COR-L47 (cell line): Measurements from ENCODE around the gene UTP15.

Experiments
- DNase-seq: peaks from one replicate; lab custom pipeline; 2025; lab: John Stamatoyannopoulos, UW

The UTP15 gene, protein sequence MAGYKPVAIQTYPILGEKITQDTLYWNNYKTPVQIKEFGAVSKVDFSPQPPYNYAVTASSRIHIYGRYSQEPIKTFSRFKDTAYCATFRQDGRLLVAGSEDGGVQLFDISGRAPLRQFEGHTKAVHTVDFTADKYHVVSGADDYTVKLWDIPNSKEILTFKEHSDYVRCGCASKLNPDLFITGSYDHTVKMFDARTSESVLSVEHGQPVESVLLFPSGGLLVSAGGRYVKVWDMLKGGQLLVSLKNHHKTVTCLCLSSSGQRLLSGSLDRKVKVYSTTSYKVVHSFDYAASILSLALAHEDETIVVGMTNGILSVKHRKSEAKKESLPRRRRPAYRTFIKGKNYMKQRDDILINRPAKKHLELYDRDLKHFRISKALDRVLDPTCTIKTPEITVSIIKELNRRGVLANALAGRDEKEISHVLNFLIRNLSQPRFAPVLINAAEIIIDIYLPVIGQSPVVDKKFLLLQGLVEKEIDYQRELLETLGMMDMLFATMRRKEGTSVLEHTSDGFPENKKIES

DNA sequence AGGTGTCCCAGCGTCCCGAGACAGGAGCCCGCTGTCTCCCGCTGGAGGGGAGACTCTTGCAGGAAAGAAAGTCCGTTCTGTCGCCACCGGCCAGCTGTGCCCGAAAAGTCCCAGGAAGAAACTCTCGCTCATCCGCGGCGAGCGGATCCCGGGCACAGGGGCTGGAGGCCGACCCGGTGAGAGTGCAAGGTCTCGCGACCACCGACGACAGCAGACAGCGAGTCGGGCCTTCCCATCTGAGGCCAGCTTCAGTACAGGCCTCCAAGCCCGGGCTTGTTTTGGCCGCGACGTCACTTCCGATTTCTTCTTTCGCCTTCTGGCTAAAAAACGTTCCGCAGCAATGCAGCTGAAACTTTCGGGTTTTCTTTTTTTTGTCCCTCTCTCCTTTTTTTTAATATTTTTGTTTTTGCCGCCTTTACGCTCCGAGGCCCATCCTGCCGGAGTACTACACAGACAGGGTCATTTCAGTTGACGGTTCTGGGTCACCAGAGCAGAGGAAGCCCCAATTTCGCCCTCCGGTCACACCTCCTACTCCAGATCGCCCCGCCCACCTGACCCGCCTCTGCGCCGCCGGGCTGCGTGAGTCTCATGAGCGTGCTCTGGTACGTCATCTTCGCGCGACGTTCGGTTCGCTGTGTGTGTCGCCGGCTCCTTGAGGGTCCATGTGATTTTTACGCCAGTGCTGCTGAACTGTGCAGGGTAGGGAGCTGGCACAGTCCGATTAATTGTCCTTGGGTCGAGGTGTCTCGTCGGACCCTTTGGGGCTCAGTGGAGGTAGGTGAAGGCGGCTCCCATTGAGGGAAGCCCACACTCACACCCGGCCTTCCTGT is at the start of gene UTP15, which contains the start of gene ANKRA2:
Gene UTP15 (plus strand): TSS at position 605 of the 830 bp plus-strand sequence. CDS start 1,602 bp downstream, outside the sequence.
Gene ANKRA2 (minus strand): TSS at position 501 of the 830 bp plus-strand sequence. CDS start 2,758 bp downstream, outside the sequence.
- peak; percentile 96 for DNase-seq

DNA sequence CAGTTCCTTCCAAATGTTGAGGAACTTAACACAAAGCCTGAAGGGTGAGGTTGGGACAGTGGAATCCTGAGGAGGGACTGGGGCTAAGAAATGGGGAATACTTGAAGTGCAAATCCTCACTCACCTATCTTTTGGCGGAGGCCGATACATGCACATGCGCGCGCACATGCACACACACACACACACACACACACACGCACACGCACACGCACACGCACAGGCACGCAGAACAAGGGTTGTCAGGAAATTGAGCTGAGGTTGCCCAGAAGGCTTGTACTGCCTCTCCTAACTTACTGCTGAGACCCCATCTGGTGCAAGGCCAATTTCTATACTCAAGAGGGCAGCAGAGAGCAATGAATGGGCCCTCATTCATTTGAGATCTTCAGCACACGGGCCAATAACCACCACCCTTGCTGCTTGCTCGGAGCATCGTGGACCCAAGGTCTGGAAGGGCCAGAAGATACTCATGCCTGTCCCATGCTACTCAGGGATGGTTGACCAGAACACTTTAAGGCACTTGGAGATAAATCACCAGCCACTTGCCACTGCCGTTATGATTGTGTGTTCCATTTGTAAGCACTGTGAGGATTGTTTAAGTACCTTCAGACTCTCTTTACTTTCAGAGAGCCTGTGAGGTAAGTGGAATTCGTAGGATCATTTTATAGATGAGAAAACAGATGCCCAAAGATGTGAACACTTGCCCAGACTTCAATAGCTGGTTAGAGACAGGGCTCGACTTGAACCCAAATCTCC is 45.8 kb upstream of the UTP15 start:
- peak; percentile 71 for DNase-seq

DNA sequence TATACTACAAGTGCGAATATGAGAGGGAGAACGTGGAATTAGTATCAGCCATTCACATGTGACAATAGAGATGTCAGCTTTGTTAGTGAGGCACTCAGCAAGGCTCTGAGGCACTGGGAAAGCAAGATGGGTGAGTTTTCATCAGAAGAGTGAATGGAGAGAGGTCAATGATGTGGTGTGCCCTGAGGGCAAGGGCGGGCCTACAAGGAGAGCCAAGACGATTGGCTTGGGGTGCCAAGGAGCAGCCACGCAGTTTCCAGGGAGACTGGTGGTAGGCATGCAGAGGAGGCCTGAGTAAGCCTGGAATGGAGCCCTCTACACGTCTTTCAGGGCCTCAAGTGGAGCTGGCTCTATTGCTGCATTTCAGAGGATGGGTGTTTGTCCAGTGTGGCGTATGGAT is 42.6 kb upstream of the UTP15 start:
- DNase-seq: no peak

DNA sequence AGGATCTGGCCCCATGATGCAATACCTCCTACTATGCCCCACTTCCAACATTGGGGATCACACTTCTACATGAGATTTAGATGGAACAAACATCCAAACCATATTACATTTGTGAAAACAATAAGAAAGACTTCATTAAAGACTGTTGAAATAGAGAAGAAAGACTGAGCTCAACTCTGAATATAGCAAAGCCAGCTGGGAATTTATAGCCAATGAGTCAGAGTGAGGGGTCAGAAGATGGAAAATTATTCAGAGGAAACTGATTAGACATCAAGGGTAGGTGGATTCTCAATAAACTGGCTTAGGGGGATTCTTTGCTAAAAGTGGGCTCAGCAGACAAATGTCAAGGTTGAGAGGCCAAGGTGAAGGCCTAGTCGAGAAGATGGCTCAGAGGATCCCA is 41.7 kb upstream of the UTP15 start:
- no peak for DNase-seq

DNA sequence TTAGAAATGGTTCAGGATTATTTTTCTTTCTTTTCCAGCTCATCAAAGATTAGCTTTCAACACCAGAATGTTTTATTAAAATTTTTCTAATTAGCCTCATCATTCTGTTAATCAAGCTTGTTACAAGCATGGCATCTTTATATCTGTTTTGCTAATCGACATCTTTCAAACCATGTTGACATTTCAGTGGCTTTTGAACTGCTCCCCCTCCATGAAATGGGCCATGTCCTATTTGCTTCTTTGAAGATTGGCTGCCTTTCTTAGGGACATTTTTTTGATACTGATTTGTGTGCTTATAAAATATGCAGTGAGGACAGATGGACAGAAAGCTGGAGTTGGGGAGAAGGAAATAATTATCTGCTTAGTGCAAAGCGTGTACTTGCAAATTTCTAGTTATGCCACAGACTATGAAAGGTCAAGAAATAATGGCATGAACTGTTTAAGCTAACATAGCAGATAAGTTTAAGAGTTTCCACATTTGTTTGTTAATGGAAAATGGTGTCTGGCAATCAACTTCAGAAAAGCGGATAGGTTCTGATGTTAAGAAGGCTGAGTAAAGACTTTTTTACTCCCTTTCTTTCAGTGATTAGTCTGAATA is 39.8 kb upstream of the UTP15 start:
- no peak for DNase-seq

DNA sequence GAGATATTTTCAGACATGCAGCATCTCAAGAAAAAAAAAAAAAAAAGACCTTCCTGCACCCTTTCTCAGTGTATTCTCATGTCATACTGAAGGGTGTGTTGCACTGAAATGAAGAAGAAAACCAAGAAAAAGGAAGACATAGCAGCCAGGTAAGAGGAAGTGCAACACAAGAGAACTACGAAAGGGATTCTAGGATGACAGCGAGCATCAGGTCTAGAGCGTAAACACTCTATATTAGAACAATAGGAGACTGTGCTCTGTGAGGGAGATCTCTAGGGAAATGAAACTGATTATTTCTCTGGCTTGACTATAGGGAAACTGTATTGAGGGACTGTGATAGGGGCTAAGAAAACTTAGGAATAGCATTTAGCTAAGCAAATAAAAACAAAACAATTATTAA is 37.3 kb upstream of the UTP15 start:
- no peak for DNase-seq

DNA sequence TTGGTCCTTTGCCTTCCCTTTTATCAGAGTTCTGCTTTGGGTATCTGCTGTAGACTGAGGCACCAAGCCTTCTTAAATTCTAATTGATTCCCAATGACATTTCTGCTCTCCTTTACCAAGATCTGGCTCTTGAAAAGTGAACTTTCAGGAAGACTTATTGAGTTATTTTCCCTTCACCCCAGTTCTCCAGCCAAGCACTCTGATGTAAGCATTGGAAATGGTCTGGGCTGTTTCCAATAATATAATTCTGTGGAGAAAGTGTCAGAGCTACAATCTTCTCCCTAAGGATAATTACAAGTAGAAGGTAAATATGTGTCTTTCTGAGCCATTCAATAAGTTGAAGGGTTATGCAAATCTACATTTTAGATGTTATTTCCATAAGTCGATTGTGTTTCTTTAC is 36.5 kb upstream of the UTP15 start:
- DNase-seq: no peak

DNA sequence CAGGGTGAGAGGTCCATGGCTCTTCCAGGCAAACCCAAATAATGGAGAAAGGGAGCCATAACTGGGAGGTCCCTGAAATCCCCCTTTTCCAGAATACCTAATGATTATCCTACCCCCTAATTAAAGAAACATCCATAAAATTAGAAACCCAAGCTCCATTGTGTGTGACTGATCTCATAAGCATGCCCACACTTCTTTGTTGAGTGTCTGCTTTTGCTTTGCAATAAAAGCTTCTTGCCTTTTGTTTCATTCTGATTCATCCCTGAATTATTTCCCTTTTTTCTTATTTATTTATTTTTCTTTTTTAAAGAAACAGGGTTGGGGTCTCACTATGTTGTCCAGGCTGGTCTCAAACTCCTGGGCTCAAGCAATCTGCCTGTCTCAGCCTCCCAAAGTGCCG is 34.2 kb upstream of the UTP15 start:
- DNase-seq: no peak

DNA sequence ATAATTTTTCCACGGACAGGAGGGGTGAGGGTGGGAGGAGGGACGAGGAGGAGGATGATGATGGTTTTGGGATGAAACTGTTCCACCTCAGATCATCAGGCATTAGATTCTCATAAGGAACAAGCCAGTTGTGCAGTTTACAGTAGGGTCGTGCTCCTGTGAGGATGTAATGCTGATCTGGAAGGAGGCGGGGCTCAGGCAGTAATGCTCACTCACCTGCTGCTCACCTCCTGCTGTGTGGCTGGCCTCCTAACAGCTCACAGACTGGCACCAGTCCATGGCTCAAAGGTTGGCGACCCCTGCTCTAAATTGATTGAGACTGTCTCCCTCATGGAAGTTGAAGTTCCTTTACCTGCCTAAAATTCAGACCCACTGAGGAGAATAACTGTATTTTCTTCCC is 33.3 kb upstream of the UTP15 start:
- DNase-seq: no peak

DNA sequence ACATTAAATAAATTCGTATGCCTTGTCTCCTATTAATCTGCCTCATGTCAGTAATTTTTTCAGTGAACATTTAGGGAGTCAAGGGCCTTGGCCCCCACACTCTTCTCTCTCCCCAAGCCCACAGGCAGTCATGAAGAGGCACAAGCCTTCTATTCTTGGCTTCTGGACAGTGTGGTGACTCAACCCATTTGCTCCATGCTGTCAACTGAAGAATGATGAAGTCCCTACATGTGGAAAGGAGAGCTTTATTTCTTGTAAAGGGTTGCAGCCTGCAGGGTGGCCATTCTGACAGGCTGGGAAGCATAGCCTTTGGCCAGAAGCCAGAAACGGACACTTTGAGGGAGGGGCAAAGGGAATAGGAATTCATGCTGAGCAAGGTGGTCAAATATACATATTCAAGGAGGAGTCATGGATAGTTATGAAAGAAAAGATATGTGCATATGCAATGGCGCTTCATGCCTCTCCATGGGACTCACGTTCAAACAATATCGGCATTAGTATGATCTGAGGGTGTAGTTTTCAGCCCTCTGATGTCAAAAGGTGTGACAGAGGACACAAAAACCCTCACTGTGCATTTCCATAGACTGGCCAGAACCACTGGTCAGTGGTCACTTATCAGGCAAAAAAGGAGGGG is 31.4 kb upstream of the UTP15 start:
- no peak for DNase-seq

DNA sequence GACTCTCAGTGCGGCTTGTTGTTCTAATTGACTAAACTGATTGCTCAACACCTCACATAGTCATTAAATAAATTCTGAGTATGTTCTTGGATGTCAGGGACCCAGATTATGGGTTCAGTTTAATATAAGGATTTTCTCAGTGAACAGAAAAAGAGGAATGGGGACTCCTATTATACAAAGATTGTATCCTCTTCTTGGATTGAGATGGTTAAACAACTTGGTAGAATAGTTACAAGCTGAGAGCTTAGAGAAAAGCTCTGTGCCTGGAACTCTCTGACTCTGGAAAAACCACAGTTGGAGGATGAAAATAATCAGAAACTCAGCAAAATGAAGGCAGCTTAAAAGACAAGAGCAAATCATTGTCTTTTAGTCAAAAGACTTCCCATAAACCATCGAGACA is 30.6 kb upstream of the UTP15 start:
- DNase-seq: no peak

DNA sequence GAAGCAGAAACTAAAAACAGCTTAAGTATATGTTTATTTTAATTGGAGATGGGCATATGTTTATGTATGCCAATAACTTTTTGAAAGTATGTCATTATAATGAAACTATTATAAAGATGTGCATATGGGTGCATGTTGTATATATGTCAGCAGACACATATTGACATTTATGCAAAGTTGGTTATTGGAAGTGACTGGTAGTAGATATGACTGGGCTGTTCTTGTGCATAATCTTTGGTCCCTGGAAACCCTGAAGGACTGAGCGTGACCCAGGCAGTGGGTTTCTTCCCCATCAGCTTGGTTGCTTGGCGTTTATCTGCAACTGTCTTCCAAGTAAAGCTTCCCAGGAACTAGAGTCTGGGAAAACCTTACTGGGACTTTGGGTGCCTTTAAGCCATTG is 25.8 kb upstream of the UTP15 start:
- DNase-seq: no peak

DNA sequence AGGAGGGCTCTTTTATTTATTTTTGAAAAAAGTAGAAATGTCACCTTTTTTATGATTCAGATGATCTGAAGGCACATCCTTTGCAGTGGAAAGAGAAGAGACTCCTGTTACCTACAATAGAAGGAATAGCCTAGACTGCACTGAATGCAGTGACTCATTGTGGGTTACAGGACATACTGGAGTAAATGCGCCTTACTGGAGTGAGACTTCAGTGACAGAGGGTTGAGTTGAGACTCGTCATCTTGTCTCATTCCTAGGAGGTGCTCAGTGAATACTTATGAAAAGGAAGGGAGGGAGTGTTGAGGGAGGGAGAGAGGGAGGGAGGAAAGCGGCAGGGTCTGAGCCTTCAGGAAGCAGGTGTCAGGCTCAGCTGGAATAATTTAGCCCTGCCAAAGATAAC is 25.4 kb upstream of the UTP15 start:
- DNase-seq: no peak

DNA sequence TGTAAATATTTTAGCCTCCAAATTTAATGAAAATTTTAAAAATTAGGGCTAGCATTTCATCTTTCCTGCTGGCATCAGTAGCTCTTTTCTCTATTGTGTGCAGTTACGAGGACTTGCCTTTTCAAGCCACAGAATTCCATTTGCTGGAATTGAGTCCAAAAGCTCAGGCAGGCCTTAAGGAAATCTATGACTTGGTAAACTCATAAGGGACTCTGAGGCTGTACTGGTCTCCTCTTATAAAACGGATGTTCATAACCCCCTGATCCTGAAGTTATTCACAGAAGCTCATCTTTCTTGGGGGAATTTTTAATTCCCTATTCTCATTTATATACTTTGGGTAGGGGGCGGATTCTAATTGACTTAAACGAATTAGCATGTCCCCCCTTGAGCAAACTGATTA is 23.5 kb upstream of the UTP15 start:
- no peak for DNase-seq

DNA sequence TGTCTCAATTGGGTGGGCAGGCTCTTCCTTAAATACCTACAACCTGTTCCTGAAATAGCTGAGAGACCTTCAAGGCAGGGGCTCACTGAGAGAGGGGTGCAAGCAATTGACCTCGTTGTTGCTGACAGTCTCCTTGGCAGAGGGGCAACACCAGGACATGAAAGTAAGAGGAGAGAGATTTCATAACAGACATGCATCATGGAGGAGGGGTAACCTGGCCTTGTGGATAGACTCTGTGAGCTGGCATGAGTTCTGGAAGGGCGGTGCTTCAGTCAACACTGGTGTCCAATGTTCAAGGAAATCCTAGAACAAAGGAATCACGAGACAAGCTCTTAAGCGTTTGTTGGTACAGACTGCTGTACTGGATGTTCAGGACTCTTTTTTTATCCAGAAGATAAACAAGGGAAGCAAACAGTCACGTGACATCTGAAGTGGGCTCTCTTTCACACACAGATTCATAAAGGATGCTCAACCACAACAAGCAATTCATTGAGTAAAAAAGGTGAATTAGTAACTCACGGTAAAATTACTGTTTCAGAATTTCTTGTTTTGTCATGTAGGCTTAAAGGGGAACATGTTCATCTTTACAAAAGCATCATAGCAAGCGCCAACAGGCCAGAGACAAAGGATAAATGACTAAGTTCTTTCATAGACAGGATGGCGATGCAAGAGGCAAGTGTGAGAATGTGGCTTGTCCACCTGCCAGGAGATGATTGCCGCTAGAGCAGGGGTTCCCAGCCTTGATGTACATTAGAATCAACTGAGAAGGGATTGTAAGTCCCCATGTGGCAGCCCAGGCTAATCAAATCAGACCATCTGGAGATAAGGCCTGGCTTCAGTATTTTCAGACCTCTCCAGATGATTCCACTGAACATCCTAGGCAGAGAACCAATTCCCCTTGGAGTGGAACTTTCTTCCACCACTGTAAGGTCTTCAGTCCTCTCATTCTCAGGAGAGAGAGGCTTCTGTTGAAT is 20.8 kb upstream of the UTP15 start:
- peak; percentile 92 for DNase-seq

DNA sequence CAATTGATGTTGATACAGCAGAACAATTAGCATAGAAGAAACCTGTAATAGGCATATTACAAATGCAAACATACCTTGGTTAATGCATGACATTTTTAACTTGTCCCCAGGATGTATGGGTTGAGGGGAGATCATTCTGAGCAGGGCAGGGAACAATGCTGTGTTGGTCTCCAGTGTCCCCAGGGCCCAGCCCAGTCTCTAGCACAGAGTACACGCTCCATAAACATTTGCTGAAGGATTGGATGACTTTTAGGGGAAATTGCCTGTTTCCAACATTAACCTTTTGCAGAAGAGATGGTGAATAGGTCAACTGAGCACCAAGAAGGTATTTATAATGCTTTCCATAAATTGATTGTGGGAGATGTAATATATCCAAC is 20.2 kb upstream of the UTP15 start:
- DNase-seq: no peak

DNA sequence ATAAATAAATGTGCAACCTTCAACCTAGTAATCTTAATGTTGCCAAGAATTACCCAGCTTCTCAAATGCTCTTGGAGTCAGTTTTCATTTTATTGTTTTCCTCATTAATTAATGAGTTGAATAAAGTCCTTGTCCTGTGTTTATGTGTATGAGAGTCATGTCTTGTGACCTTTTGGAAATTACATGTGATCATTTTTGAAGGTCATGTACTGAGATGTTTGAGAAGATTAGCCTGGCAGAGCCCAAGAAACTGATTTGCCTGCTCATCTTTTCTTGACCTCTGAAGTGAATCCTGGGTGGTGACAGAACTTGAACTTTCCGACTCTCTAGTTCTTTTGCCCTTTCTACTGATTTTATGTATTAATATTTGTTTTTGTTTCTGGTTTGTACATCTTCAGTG is 15.5 kb upstream of the UTP15 start:
- no peak for DNase-seq

DNA sequence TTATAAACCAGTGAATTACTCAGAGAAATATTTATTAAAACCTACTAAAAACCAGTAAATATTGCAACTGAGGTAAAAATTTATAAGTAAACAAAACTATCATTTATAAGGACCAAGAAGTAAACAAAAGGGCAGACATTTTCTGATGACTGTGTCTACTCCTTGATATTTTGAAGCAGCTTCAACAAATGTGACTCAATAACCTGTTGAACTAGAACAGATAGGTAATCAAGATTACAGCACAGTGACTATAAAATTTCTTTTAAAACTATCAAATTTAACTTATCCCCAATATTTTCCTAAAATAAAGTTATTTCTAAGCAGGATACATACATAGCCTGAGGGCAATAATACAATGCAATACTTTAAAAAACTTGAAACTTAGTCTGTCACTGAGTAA is 12.9 kb upstream of the UTP15 start:
- no peak for DNase-seq

DNA sequence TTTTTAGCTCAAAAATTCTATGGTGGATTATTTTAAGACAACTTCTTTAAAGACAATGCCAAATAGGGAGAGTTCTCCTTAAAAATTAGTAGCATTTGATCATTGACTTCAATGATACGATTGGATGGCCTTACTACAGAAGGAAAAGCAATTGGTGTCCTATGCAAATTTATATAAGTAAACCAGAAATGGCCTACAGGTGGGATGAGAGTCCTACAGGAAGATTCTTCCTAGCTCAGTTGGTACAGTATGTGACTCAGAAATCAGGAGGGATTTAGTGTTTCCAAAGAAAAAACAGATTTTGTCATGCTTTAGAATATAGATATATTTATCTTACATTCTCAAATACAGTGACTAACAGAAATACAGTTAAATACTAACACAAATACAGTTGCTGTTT is 6.6 kb upstream of the UTP15 start:
- DNase-seq: no peak

DNA sequence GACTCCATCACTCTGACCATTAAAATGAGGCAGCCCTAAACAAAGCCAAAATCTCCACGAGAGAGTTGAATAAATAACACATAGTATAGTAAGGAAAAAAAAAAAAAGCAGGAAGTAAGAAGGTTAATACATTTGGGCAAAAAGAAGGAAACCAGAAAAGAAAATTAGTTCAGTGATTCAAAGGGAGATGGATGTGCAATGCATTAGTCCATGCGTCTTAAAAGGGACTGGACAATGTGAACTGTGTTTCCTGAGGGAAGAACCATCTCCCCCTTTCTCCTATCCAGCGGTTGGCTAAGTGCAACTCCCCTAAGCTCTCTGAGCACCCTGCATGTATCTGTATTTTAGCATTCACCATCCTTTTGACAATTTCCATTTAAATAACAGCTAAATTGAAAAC is 1.5 kb upstream of the UTP15 start:
- DNase-seq: no peak
